ENCODE data around the gene TDRD1. TPM values are rescaled to one million over a fixed set of nuclear protein-coding genes. Genes with fewer than 3 reads are reported as not detected.

TDRD1 gene
- total RNA-seq, 1 donor from 2014 or later = 1.9 TPM

DNA sequence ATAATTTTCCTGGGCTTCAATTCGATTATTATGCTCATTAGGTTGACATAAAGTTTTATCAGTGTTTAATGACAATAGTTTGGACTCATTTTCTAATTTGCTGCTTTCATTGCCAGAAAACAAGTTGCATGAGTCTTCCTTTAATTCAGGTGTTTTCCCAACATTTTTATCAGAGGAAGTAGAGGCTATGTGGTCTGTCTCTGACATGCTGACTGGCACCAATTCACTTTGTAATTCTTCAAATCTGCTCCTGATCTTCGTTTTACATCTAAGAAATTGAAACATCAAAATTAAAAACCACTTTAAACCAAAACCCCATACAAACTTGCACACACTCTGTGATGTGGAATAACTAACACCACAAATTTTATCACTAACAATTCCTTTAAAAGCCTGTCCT is 16.1 kb upstream of the TDRD1 start:
- TF ChIP-seq, protein P1, sequence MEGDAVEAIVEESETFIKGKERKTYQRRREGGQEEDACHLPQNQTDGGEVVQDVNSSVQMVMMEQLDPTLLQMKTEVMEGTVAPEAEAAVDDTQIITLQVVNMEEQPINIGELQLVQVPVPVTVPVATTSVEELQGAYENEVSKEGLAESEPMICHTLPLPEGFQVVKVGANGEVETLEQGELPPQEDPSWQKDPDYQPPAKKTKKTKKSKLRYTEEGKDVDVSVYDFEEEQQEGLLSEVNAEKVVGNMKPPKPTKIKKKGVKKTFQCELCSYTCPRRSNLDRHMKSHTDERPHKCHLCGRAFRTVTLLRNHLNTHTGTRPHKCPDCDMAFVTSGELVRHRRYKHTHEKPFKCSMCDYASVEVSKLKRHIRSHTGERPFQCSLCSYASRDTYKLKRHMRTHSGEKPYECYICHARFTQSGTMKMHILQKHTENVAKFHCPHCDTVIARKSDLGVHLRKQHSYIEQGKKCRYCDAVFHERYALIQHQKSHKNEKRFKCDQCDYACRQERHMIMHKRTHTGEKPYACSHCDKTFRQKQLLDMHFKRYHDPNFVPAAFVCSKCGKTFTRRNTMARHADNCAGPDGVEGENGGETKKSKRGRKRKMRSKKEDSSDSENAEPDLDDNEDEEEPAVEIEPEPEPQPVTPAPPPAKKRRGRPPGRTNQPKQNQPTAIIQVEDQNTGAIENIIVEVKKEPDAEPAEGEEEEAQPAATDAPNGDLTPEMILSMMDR (IDR thresholded peaks at IDR 0.05; ENCODE audit: borderline replicate concordance) = no peak
- H3K27me3 ChIP-seq (ENCODE audit: low read depth) = no peaks in the 10 kb centered on the region
- peak overlapping the region; percentile 41 for H3K27ac ChIP-seq (replicated peaks)
- H3K4me1 ChIP-seq = peaks cover 59% of the 10 kb centered on the region
- peaks cover 27% of the 10 kb centered on the region for H3K36me3 ChIP-seq
- H3K4me3 ChIP-seq = no peak overlapping the region
- intact Hi-C loops (cut with micrococcal nuclease) = no loop called here
- H3K9me3 ChIP-seq (replicated peaks) = peaks cover 2% of the 10 kb centered on the region
- no peak for DNase-seq

DNA sequence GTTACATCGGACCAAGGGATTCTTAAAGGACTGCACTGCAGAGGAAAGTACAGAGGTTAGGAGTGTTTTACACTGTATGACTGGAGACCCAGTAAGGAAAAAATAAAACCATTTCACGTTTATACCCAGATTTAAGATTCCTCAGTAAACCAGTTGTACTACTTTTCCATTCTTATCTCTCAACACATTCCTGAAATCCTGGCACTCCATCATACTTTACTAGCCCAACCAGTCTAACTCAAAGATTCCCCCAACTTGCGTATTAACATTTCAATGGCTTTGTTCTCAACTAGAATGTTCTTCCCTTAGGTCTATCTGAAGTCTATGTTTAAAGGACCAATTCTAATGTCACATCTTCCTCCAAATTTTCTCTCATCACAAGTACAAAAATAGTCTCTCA is 13.1 kb upstream of the TDRD1 start:
- H3K4me3 ChIP-seq = no peak overlapping the region
- TF ChIP-seq, protein P1 (IDR thresholded peaks at IDR 0.05; ENCODE audit: borderline replicate concordance) = no peak
- no peaks in the 10 kb centered on the region for H3K27me3 ChIP-seq (ENCODE audit: low read depth)
- intact Hi-C loops (cut with micrococcal nuclease) = no loop called here
- peaks cover 23% of the 10 kb centered on the region for H3K9me3 ChIP-seq (replicated peaks)
- H3K4me1 ChIP-seq = peaks cover 40% of the 10 kb centered on the region
- peaks cover 34% of the 10 kb centered on the region for H3K36me3 ChIP-seq
- H3K27ac ChIP-seq (replicated peaks) = peak overlapping the region; percentile 36
- no peak for DNase-seq

DNA sequence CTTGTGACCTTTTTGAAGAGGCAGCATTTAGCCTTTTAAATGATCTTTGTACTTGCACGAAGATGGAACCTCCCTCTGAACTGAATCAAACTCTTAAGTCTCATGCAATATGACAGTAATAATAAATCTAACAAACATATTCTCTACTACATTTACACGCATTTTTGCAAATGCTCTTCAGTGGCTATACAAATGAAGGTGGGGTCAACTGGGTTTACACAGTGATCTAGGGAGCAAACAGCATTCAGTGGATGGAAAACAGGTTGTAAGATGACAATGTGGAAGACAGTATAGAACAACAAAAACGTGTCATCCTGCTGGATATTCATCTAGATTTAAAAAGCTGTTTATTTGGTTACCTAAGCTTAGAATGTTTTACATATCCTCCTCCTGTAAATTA is 12.7 kb upstream of the TDRD1 start:
- TF ChIP-seq, protein P1 (IDR thresholded peaks at IDR 0.05; ENCODE audit: borderline replicate concordance) = no peak
- Histone ChIP-seq H3K4me3 (no peak overlapping the region), H3K36me3 (peaks cover 30% of the 10 kb centered on the region), H3K4me1 (peaks cover 41% of the 10 kb centered on the region), H3K27me3 (ENCODE audit: low read depth) (no peaks in the 10 kb centered on the region), H3K9me3 (replicated peaks) (peaks cover 23% of the 10 kb centered on the region), H3K27ac (replicated peaks) (peak overlapping the region; percentile 36)
- intact Hi-C loops (cut with micrococcal nuclease) = no loop called here
- DNase-seq = no peak

DNA sequence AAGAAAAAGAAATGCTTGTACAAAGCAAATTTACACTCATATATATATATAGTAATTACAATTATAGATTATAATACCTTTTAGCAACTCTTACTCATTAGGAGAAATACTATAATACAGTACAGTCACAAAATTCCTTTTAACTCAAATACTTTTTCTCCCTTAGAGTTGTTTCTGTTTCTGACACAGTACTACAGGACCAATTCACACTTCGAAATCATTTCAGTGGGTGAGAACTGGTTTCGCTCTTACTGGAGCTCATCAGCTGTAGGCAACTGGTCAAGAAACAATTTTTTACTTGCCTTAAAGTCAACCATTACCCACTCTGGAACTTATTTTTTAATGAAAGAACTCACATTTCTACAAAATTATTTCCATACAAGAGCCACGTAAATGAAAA is 11.2 kb upstream of the TDRD1 start:
- intact Hi-C loops (cut with micrococcal nuclease) = no loop called here
- TF ChIP-seq, protein P1 (IDR thresholded peaks at IDR 0.05; ENCODE audit: borderline replicate concordance) = no peak
- no peak for DNase-seq
- Histone ChIP-seq H3K27ac (replicated peaks) (no peak overlapping the region), H3K9me3 (replicated peaks) (peaks cover 23% of the 10 kb centered on the region), H3K4me3 (no peak overlapping the region), H3K36me3 (peaks cover 18% of the 10 kb centered on the region), H3K4me1 (peaks cover 47% of the 10 kb centered on the region), H3K27me3 (ENCODE audit: low read depth) (no peaks in the 10 kb centered on the region)

DNA sequence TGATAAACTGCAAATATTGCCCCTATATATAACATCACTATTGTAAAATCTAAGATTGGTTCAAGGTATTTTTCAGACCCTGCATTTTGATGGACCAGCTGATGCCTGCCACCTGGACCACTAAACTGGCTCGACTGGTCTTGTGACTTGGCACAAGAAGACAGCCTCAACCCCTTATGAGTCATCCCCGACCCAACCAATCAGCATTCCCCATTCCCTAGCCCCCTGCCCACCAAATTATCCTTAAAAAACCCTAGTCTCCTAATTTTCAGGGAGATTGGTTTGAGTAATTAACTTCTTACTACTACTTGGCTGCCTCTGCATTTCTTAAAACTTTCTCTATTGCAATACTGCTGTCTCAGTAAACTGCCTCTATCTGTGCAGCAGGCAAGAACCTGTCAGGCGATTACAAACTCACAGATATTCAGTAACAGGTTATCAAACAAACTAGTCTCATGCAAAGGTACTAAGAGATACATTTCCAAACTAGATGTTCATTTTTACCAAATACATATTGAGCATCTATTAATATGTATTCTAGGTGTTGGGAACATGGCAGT is 10.6 kb upstream of the TDRD1 start:
- DNase-seq = no peak
- Histone ChIP-seq H3K9me3 (replicated peaks) (peaks cover 23% of the 10 kb centered on the region), H3K27me3 (ENCODE audit: low read depth) (no peaks in the 10 kb centered on the region), H3K27ac (replicated peaks) (no peak overlapping the region), H3K36me3 (peaks cover 17% of the 10 kb centered on the region), H3K4me1 (peaks cover 42% of the 10 kb centered on the region), H3K4me3 (no peak overlapping the region)
- intact Hi-C loops (cut with micrococcal nuclease) = no loop called here
- TF ChIP-seq, protein P1 (IDR thresholded peaks at IDR 0.05; ENCODE audit: borderline replicate concordance) = no peak
